Stomach (tissue), 9 donors: ENCODE measurements around the gene CCDC78. TPM values are rescaled to one million over a fixed set of nuclear protein-coding genes. Genes with fewer than 3 reads are reported as not detected.

Experiments
- DNase-seq, 2 donors: peaks; one replicate each; pipeline versions ENCODE4 v3.0.0 to v3.0.0-alpha.2; 2013 to 2019
- H3K27ac ChIP-seq, 5 donors: fragments of 200-600 bp in 4 of 5; sonication (generic) in 4 of 5; one replicate each; pipeline ENCODE4 v1.5.1; 2013 to 2019; ENCODE audit warnings: mild to moderate bottlenecking in 1 of 5, moderate library complexity in 1 of 5
- H3K27me3 ChIP-seq, 3 donors: fragments of 200-600 bp; sonication (generic); one replicate each; pipeline ENCODE4 v1.5.1; 2017 to 2019; ENCODE audit warnings: mixed run types in 1 of 3
- H3K36me3 ChIP-seq, 4 donors: fragments of 200-600 bp; sonication (generic); 1 replicate in 3 of 4; 2 replicates in 1 of 4; pipeline ENCODE4 v1.5.1; 2016 to 2019
- H3K4me1 ChIP-seq, 4 donors: fragments of 200-600 bp; sonication (generic); one replicate each; pipeline ENCODE4 v1.5.1; 2016 to 2019
- H3K4me3 ChIP-seq, 4 donors: fragments of 200-600 bp; sonication (generic) in 3 of 4; one replicate each; pipeline ENCODE4 v1.5.1; 2016 to 2019; ENCODE audit warnings: mild to moderate bottlenecking in 1 of 4
- H3K9me3 ChIP-seq, 4 donors: fragments of 200-600 bp; sonication (generic); one replicate each; pipeline ENCODE4 v1.5.1; 2016 to 2019
- CTCF ChIP-seq, 7 experiments: fragments of 450-650 bp in 4 of 7; fragments of 200-600 bp in 3 of 7; sonication (generic) in 3 of 7; IDR thresholded peaks; one replicate each; pipeline ENCODE4 v1.5.1; 2016 to 2019; ENCODE audit warnings: antibody characterized with exemption in 7 of 7, control low read depth in 2 of 7, mild to moderate bottlenecking in 1 of 7
- EP300 ChIP-seq: sonication (generic); formaldehyde crosslinking; IDR thresholded peaks from one replicate; pipeline ENCODE4 v1.6.1; 2017; ENCODE audit warnings: antibody characterized with exemption
- POLR2A ChIP-seq, 4 donors: fragments of 450-650 bp; IDR thresholded peaks; one replicate each; pipeline ENCODE4 v1.6.1; 2016; ENCODE audit warnings: antibody characterized with exemption in 4 of 4, control low read depth in 2 of 4, mild to moderate bottlenecking in 1 of 4, moderate library complexity in 1 of 4
- POLR2AphosphoS5 ChIP-seq, 3 donors: sonication (generic); formaldehyde crosslinking; IDR thresholded peaks; one replicate each; pipeline ENCODE4 v1.6.1; 2016; ENCODE audit warnings: antibody characterized with exemption in 3 of 3
- WGBS, 5 donors: extraction: QIAGEN DNeasy Blood & Tissue Kit in 3 of 5; methylation state at CpG; one replicate each; pipeline versions ENCODE4 v1.1.5 to v1.1.7; 2013 to 2018; 5-methylcytosine and 5-hydroxymethylcytosine counted together
- intact Hi-C: fragments of 100-400 bp; cut with DNase I; formaldehyde crosslinking; loops from one replicate; pipeline ENCODE4 v1.15.1; 2023; ENCODE audit warnings: low total_unique reads
- polyA plus RNA-seq, 3 donors: library from polyadenylated mRNA; stranded (reverse); fragments of 200-250 nt; gene quantifications; one replicate each; pipeline ENCODE4 v1.2.3, GENCODE V29; 2013
- total RNA-seq, 5 donors: library from RNA; depleted of rRNA; stranded (reverse); fragments of >200 nt; gene quantifications; one replicate each; pipeline versions ENCODE4 v1.1.0 to v1.2.3, GENCODE V29; 2014 to 2016
- donor health status: healthy with polysubstance abuse.
- donor health status: Bipolar disorder and iron deficiency.
- donor health status: healthy.

CCDC78 gene
- total and polyA plus RNA-seq, 8 donors = 1.3 to 14.3 (median 1.5) TPM; not detected in 4

- DNase-seq = no peak
- TF ChIP-seq EP300 (no peak), CTCF (IDR thresholded peaks at IDR 0.05) (no peak), POLR2A (IDR thresholded peaks at IDR 0.05) (no peak), POLR2AphosphoS5 (IDR thresholded peaks at IDR 0.05) (no peak)
- H3K36me3 ChIP-seq = peaks cover 0 to 8% (median 0%) of the 10 kb centered on the region in 4 donors
- WGBS, 5 donors = 70 to 90% (median 77%) methylated on average over 5 to 9 of the region's 9 CpGs
- intact Hi-C loops = no loop called here
- H3K4me1 ChIP-seq = peaks cover 45 to 67% (median 63%) of the 10 kb centered on the region in 4 donors
- no peaks in the 10 kb centered on the region for H3K9me3 ChIP-seq
- peaks cover 0 to 44% (median 22%) of the 10 kb centered on the region in 3 donors for H3K27me3 ChIP-seq
- no peak overlapping the region for H3K4me3 ChIP-seq
- H3K27ac ChIP-seq = no peak overlapping the region
Observed at GRCh38 chr16:723695-724094, 2.5 kb downstream of the CCDC78 start.

- intact Hi-C loops = no loop called here
- no peak overlapping the region for H3K27ac ChIP-seq
- DNase-seq = no peak
- 84 to 94% (median 91%) methylated on average over 10 to 24 of the region's 24 CpGs for WGBS, 5 donors
- peaks cover 0 to 38% (median 16%) of the 10 kb centered on the region in 3 donors for H3K27me3 ChIP-seq
- H3K4me3 ChIP-seq = no peak overlapping the region
- peaks cover 0 to 8% (median 0%) of the 10 kb centered on the region in 4 donors for H3K36me3 ChIP-seq
- H3K4me1 ChIP-seq = peaks cover 39 to 65% (median 62%) of the 10 kb centered on the region in 4 donors
- no peaks in the 10 kb centered on the region for H3K9me3 ChIP-seq
- TF ChIP-seq POLR2A (IDR thresholded peaks at IDR 0.05) (no peak), EP300 (no peak), POLR2AphosphoS5 (IDR thresholded peaks at IDR 0.05) (no peak), CTCF (IDR thresholded peaks at IDR 0.05) (no peak)
Observed at GRCh38 chr16:722835-723633, 3.2 kb downstream of the CCDC78 start.

GRCh38 chr16:721765-722540, 4.3 kb downstream of the CCDC78 start:
- H3K4me1 ChIP-seq = peaks cover 28 to 57% (median 55%) of the 10 kb centered on the region in 4 donors
- 82 to 88% (median 85%) methylated on average over 22 to 51 of the region's 51 CpGs for WGBS, 5 donors
- DNase-seq = no peak
- peak overlapping the region; percentile 88 to 94 (median 90) for H3K27ac ChIP-seq
- intact Hi-C loops = no loop called here
- no peaks in the 10 kb centered on the region for H3K9me3 ChIP-seq
- peaks cover 0 to 13% (median 0%) of the 10 kb centered on the region in 4 donors for H3K36me3 ChIP-seq
- peaks cover 0 to 37% (median 5%) of the 10 kb centered on the region in 3 donors for H3K27me3 ChIP-seq
- peak overlapping the region; percentile 63 to 88 (median 80) for H3K4me3 ChIP-seq
- TF ChIP-seq EP300 (no peak), CTCF (IDR thresholded peaks at IDR 0.05) (no peak), POLR2AphosphoS5 (IDR thresholded peaks at IDR 0.05) (no peak), POLR2A (IDR thresholded peaks at IDR 0.05) (no peak)
